AML-193 (cell line): ENCODE results near the gene OR6A2.

Experiments
- DNase-seq, 2 experiments: peaks; one replicate each; lab custom pipeline; 2025; lab: John Stamatoyannopoulos, UW

The OR6A2 gene

DNA sequence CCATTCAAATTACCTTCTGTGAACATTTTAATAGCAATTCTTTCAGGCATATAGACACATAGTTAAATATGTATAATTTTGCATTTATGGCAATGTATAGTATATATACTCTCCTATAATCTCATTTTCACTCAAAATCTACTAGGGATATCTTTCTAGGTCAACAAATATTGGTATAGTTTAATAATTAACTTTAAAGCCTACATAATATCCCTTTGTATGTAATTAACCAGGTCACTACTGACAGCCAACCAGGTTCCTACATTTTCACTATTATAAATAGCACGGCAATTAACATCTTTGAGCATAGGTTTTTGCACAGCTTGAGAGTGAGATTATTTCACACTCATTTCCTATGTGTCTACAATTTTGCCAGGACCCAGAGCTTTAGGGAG, 43.5 kb downstream of the OR6A2 start:
- DNase-seq, result no peak

DNA sequence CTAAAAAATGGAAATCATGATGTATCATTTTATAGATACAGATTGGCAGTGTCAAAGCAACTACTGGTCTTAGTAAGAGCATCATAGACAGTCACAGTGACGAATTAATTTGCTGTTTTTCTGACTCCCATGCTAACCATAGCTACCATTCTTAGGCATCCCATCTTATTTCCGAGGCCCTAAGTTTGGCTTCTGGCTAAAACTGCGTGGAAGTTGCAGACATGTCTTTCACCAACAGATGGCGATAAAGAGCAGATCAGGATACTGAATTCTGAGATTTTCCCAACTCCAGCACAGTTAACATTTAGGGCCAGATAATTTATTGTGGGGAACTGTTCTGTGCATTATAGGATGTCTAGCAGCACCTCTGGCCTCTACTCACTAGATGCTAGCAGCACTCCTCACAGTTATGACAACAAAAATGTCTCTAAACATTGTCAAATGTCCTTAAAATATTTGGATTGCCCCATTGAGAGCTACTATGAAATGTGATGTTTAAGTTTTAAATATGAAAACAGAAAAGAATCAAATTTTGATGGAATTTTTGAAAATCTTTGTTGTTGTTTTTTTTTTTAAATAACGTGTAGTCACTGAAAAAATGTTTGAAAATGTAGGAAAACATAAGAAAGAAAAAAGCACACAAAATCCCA, 44.1 kb downstream of the OR6A2 start:
- peak; percentile 9 to 17 for DNase-seq

DNA sequence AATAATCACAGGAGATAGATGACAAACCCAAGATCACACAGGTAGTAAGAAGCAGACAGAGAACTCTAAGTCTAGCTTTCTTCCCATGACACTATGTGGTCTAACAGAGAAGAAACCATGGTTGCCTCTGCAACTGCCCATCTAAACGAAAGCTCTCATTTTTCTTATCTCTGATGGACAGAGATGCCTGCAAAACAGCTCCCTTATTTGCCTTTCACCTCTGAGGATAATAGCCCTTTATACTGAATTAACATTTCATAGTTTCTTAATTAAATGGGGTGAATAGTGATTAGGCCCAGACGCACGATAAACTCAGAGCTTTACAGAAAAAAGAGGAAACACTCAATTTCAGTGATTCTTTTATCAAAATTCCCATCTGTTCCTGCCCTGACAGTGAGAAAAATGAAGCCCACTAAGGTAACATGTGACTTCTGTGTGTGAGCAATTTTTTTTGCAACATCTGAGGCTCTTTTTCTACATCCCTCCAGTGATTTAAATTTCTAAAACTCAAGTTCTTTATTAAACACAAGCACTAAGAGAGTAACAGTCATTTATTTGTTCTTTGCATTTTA, 52.3 kb downstream of the OR6A2 start:
- no peak for DNase-seq

DNA sequence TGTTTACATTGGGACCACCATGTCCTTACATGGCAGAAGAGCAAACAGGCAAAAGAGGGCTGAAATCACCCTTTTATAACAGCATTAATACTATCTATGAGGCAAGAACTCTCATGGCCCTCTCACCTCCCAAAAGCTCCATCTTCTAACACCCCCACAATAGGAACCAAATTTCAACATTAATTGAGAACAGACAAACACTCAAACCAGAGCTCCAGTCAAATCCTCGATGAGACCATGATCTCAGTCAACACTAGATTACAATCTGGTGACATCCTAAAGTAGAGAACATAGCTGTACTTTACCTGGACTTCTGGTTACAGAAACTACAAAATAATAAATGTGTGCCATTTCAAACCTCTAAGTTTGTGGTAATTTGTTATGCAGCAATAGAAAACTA, 52.9 kb downstream of the OR6A2 start:
- DNase-seq, result no peak

DNA sequence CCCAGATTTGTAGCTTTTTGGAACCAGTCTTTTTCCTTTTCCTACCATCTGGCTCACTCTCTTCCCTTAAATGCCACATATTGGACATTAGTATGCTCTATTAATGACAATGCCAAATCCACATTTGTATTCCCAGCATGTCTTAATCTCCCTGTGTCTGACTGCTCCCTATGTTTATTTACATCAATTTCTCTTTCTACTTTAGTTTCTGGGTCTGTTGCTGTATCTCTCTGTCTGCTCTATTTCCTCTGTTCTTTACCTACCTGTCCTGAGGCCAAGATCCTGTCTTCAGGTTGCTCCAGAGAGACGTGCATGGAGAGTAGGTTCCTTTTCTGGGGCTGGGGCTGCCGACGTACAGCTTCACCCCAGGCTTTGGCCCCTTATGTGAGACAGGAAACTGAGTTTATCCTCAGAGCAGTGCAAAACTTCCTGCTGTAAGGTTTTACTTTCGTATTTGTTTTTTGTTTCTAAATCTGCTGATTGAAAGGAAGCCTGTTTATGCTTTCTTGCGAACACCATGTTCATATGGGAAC, 53.3 kb downstream of the OR6A2 start:
- no peak for DNase-seq

DNA sequence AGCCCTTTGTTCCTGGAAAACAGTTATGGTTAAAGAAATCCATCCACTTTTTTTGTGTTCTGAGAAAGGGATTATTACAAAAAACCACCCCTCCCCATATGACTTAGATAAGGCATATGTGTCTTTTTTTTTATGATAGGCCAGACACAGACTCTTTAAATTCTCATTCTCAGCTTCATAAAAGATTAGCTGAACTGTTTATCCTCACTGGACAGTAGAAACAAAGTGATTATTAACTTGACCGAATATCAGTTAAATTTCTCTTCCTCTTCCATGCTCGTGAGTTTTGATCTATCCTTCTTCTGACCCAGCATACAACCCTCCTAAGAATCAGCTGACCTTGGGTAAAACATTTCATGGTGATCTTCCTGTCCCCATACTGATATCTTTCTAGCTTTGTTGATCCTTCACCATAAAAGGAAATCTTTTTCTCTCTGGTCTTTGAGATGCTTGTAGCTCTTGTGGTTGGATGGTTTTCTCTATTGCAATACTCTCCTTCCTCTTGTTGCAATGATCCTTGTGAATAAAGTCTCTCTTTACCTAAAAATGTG, 53.9 kb downstream of the OR6A2 start:
- DNase-seq, result no peak

DNA sequence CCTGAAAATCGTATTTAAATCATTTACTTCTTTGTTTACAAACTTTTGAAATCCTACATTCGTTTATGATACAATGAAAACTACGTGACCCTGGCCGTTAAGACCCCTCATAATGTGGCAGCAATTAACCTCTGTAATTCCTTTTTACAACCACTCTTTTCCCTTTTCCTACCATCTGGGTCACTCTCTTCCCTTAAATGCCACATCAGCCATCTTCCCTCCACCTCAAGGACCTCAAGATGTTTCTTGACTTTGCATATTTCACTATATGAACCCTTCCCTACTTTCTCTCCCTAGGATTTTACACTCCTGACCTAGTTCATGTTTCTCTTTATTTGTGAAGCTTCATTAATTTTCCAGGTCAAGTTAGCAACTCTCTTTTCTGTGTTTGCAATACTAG, 54.5 kb downstream of the OR6A2 start:
- no peak for DNase-seq

DNA sequence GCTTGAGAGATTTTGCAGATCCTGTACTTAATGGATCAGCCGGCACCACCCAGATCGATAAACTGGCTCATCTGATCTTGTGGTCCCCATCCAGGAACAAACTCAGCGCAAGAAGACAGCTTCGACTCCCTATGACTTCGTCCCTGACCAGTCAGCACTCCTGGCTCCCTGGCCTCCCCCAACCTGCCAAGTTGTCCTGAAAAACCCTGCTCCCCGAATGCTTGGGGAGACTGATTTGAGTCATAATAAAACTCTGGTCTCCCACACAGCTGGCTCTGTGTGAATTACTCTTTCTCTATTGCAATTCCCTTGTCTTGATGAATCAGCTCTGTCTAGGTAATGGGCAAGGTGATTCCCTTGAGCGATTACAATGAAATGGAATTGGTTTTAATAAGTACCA, 57.2 kb downstream of the OR6A2 start:
- no peak for DNase-seq
